ENCODE results near the gene MYO15A. TPM values are rescaled to one million over a fixed set of nuclear protein-coding genes. Genes with fewer than 3 reads are reported as not detected.

MYO15A gene
- polyA plus RNA-seq, 3 donors: 0.31 to 4.4 (median 0.56) TPM

GRCh38 chr17:18116078-18116477, 7.5 kb downstream of the MYO15A start:
- Histone ChIP-seq H3K27ac (ENCODE audit: low read depth in 1 of 2, low read length in 2 of 2) (no peak overlapping the region), H3K79me2 (ENCODE audit: insufficient read depth, low read length) (no peaks in the 10 kb centered on the region), H2AFZ (ENCODE audit: insufficient read depth, low read depth, low read length, poor library complexity, severe bottlenecking) (no peak overlapping the region), H3K9me3 (replicated peaks in 1 of 2; ENCODE audit: control insufficient read depth in 1 of 2, insufficient read depth in 1 of 2, low read length in 2 of 2) (peaks cover 17 to 21% of the 10 kb centered on the region in 2 donors), H3K4me2 (replicated peaks; ENCODE audit: extremely low read depth, low read length, poor library complexity, severe bottlenecking) (no peak overlapping the region), H3K36me3 (replicated peaks in 1 of 2; ENCODE audit: control insufficient read depth in 1 of 2, insufficient read depth in 2 of 2, low read length in 2 of 2) (no peaks in the 10 kb centered on the region), H3K4me1 (ENCODE audit: control insufficient read depth in 1 of 2, insufficient read depth in 2 of 2, low read length in 2 of 2) (no peaks in the 10 kb centered on the region), H4K20me1 (ENCODE audit: insufficient read depth, low read length) (no peaks in the 10 kb centered on the region), H3K9ac (ENCODE audit: insufficient read depth, low read length, poor library complexity, severe bottlenecking) (no peak overlapping the region), H3K27me3 (ENCODE audit: control insufficient read depth in 2 of 2, insufficient read depth in 2 of 2, low read length in 2 of 2) (no peaks in the 10 kb centered on the region), H3K4me3 (replicated peaks in 1 of 3; ENCODE audit: low read depth in 2 of 3, low read length in 3 of 3) (no peak overlapping the region)
- no peak for TF ChIP-seq CTCF (IDR thresholded peaks at IDR 0.05)
- Mint-ChIP-seq H3K36me3 (no peaks in the 10 kb centered on the region), H3K27me3 (ENCODE audit: low read depth in 3 of 3) (peaks cover 0 to 2% (median 0%) of the 10 kb centered on the region in 3 donors), H3K4me1 (peaks cover 2% of the 10 kb centered on the region), H3K9me3 (peaks cover 14 to 23% (median 21%) of the 10 kb centered on the region in 7 donors), H3K27ac (no peak overlapping the region), H3K4me3 (no peak overlapping the region)
- 83% methylated on average over 1 of the region's 5 CpGs for WGBS (ENCODE audit: insufficient coverage)
- intact Hi-C loops (cut with micrococcal nuclease): no loop called here
- DNase-seq: no peak

- Mint-ChIP-seq H3K9me3 (peaks cover 16 to 32% (median 21%) of the 10 kb centered on the region in 7 donors), H3K27ac (peak overlapping the region in 1 of 7 donors; percentile 42)
These were observed 9.0 kb downstream of the MYO15A start for GRCh38 chr17:18117533-18117932.

More at GRCh38 chr17:18117533-18117932, 9.0 kb downstream of the MYO15A start:
- Histone ChIP-seq H3K79me2 (ENCODE audit: insufficient read depth, low read length) (no peaks in the 10 kb centered on the region), H3K4me3 (replicated peaks in 1 of 3; ENCODE audit: low read depth in 2 of 3, low read length in 3 of 3) (no peak overlapping the region), H3K27me3 (ENCODE audit: control insufficient read depth in 2 of 2, insufficient read depth in 2 of 2, low read length in 2 of 2) (no peaks in the 10 kb centered on the region), H2AFZ (ENCODE audit: insufficient read depth, low read depth, low read length, poor library complexity, severe bottlenecking) (no peak overlapping the region), H3K36me3 (replicated peaks in 1 of 2; ENCODE audit: control insufficient read depth in 1 of 2, insufficient read depth in 2 of 2, low read length in 2 of 2) (no peaks in the 10 kb centered on the region), H3K9me3 (replicated peaks in 1 of 2; ENCODE audit: control insufficient read depth in 1 of 2, insufficient read depth in 1 of 2, low read length in 2 of 2) (peaks cover 17 to 21% of the 10 kb centered on the region in 2 donors), H3K27ac (ENCODE audit: low read depth in 1 of 2, low read length in 2 of 2) (no peak overlapping the region), H4K20me1 (ENCODE audit: insufficient read depth, low read length) (no peaks in the 10 kb centered on the region), H3K4me2 (replicated peaks; ENCODE audit: extremely low read depth, low read length, poor library complexity, severe bottlenecking) (no peak overlapping the region), H3K4me1 (ENCODE audit: control insufficient read depth in 1 of 2, insufficient read depth in 2 of 2, low read length in 2 of 2) (no peaks in the 10 kb centered on the region), H3K9ac (ENCODE audit: insufficient read depth, low read length, poor library complexity, severe bottlenecking) (no peak overlapping the region)
- DNase-seq: no peak
- TF ChIP-seq CTCF (IDR thresholded peaks at IDR 0.05): no peak
- no peaks in the 10 kb centered on the region for H3K36me3 Mint-ChIP-seq
- no peak overlapping the region for H3K4me3 Mint-ChIP-seq
- peaks cover 2% of the 10 kb centered on the region for H3K4me1 Mint-ChIP-seq
- intact Hi-C loops (cut with micrococcal nuclease): no loop called here
- peaks cover 0 to 4% (median 0%) of the 10 kb centered on the region in 3 donors for H3K27me3 Mint-ChIP-seq (ENCODE audit: low read depth in 3 of 3)
- 60% methylated on average over 1 of the region's 1 CpG for WGBS (ENCODE audit: insufficient coverage)

Data from CD14-positive monocyte (primary cell).